Stimulated activated CD8-positive, alpha-beta memory T cell treated with anti-CD3 and anti-CD28 coated beads, Interleukin-15, amount 100 ng/mL, for 1 hour (primary cell): ENCODE measurements around the gene FFAR2.
"Not testable (repeated sequence)": the region's sequence is repeated elsewhere in the genome, so short reads cannot be mapped to it uniquely, and the experiment has no call there.

Source experiments
- DNase-seq: peaks from one replicate; pipeline ENCODE4 v3.0.0-alpha.2; 2020; ENCODE audit warnings: low read depth

FFAR2 gene

GRCh38 chr19:35455616-35456201 lies 7.7 kb downstream of the FFAR2 start:
- DNase-seq: no peak

GRCh38 chr19:35457173-35457572 lies 9.1 kb downstream of the FFAR2 start:
- DNase-seq: no peak

GRCh38 chr19:35458192-35458591 lies 10.1 kb downstream of the FFAR2 start:
- DNase-seq: no peak

GRCh38 chr19:35458731-35459391 lies 10.8 kb downstream of the FFAR2 start:
- DNase-seq: no peak

GRCh38 chr19:35459414-35460082 lies 11.5 kb downstream of the FFAR2 start:
- no peak for DNase-seq

- no peak for DNase-seq
These were observed 12.6 kb downstream of the FFAR2 start for GRCh38 chr19:35460608-35461007.

GRCh38 chr19:35461060-35461459 lies 13.0 kb downstream of the FFAR2 start:
- DNase-seq: no peak

- not testable (repeated sequence) for DNase-seq
These were observed 13.7 kb downstream of the FFAR2 start for GRCh38 chr19:35461788-35462187.

GRCh38 chr19:35462476-35462953 lies 14.5 kb downstream of the FFAR2 start:
- no peak for DNase-seq

GRCh38 chr19:35462956-35463355 lies 14.9 kb downstream of the FFAR2 start:
- DNase-seq: not testable (repeated sequence)

- DNase-seq: no peak
These were observed 18.2 kb downstream of the FFAR2 start for GRCh38 chr19:35466259-35466658.

- DNase-seq: peak; percentile 38
These were observed 20.6 kb downstream of the FFAR2 start for GRCh38 chr19:35468637-35469036.

- no peak for DNase-seq
These were observed 22.1 kb downstream of the FFAR2 start for GRCh38 chr19:35470128-35470527.

GRCh38 chr19:35471075-35471474 lies 23.0 kb downstream of the FFAR2 start:
- DNase-seq: not testable (repeated sequence)

GRCh38 chr19:35471946-35472345 lies 23.9 kb downstream of the FFAR2 start:
- DNase-seq: no peak

GRCh38 chr19:35474104-35474503 lies 26.0 kb downstream of the FFAR2 start:
- no peak for DNase-seq

GRCh38 chr19:35474594-35474993 lies 26.5 kb downstream of the FFAR2 start:
- not testable (repeated sequence) for DNase-seq

- DNase-seq: no peak
These were observed 28.1 kb downstream of the FFAR2 start for GRCh38 chr19:35476149-35476548.

- DNase-seq: no peak
These were observed 31.0 kb downstream of the FFAR2 start for GRCh38 chr19:35478794-35479677.

- no peak for DNase-seq
These were observed 35.0 kb downstream of the FFAR2 start for GRCh38 chr19:35483089-35483488.

GRCh38 chr19:35484252-35485036 lies 36.4 kb downstream of the FFAR2 start:
- DNase-seq: no peak
